HCT116 (cell line): ENCODE measurements around the gene WRAP53. TPM values are rescaled to one million over a fixed set of nuclear protein-coding genes. Genes with fewer than 3 reads are reported as not detected.

Source experiments
- ATAC-seq: fragments of 200-7000 bp; cut with Tn5 transposase; 2 replicates; pipeline ENCODE4 v1.9.1; 2020; ENCODE audit warnings: mild to moderate bottlenecking, moderate library complexity
- BruUV-seq: library from RNA; stranded (reverse); fragments of 400-500 nt; replicated peaks from 2 replicates; lab custom pipeline; 2021; lab: Mats Ljungman, UMichigan
- CTCF ChIA-PET: fragments of 300-600 bp; sonication (Branson Sonifier 250); formaldehyde crosslinking; loops from one replicate; lab custom pipeline; 2021; ENCODE audit warnings: antibody characterized with exemption; lab: Charles Lee
- POLR2A ChIA-PET: fragments of 300-600, 350-600 bp; sonication (Branson Sonifier 250); formaldehyde crosslinking; loops from one replicate; lab custom pipeline; 2021; ENCODE audit warnings: antibody characterized with exemption; lab: Charles Lee
- RAD21 ChIA-PET, 2 experiments: fragments of 300-600 bp; sonication (Branson Sonifier 250); formaldehyde crosslinking; loops; one replicate each; lab custom pipeline; 2023; ENCODE audit warnings: low total read pairs in 2 of 2; ENCODE audit not compliant: uncharacterized antibody in 2 of 2, unreplicated experiment in 2 of 2, low non-redundant PET in 1 of 2; lab: Charles Lee
- DNase-seq: peaks from one replicate; pipeline ENCODE4 v3.0.0-alpha.2; 2010; ENCODE audit warnings: low read depth, low spot score
- H2AFZ ChIP-seq: fragments of 200-600 bp; shearing (Covaris generic), sonication (generic); 2 replicates; pipeline ENCODE4 v1.6.1; 2017; ENCODE audit warnings: low read depth, mixed run types, mixed read lengths, antibody characterized with exemption, low read length; ENCODE audit not compliant: poor library complexity, severe bottlenecking
- H3K27ac ChIP-seq: 2 replicates; pipeline ENCODE4 v1.5.1; 2012; ENCODE audit warnings: low read depth, low read length
- H3K27me3 ChIP-seq: fragments of 200-600 bp; sonication (generic); 2 replicates; pipeline ENCODE4 v1.6.1; 2016; ENCODE audit warnings: mixed run types, low read length, mixed read lengths; ENCODE audit not compliant: insufficient read depth
- H3K36me3 ChIP-seq, 2 experiments: fragments of 200-500 bp in 1 of 2; fragments of 200-600 bp in 1 of 2; sonication (Bioruptor generic) in 1 of 2; sonication (generic) in 1 of 2; 2 replicates each; pipeline versions ENCODE4 v1.5.1 to v1.6.1; 2014 to 2016; ENCODE audit warnings: low read length in 2 of 2, inconsistent platforms in 1 of 2, mixed read lengths in 1 of 2, mixed run types in 1 of 2; ENCODE audit not compliant: insufficient read depth in 2 of 2, control insufficient read depth in 1 of 2
- H3K4me1 ChIP-seq, 2 experiments: fragments of 200-600 bp in 1 of 2; sonication (generic) in 1 of 2; 2 replicates each; pipeline versions ENCODE4 v1.5.1 to v1.6.1; 2012 to 2017; ENCODE audit warnings: low read length in 2 of 2, inconsistent platforms in 1 of 2, mild to moderate bottlenecking in 1 of 2, mixed read lengths in 1 of 2, mixed run types in 1 of 2, moderate library complexity in 1 of 2; ENCODE audit not compliant: insufficient read depth in 2 of 2, control insufficient read depth in 1 of 2
- H3K4me2 ChIP-seq: fragments of 200-600 bp; sonication (generic); 2 replicates; pipeline ENCODE4 v1.6.1; 2017; ENCODE audit warnings: mixed run types, low read length, mixed read lengths
- H3K4me3 ChIP-seq, 2 experiments: fragments of 200-600 bp in 1 of 2; sonication (generic) in 1 of 2; replicated peaks in 1 of 2; 2 replicates each; pipeline ENCODE4 v1.5.1; 2011 to 2016; ENCODE audit warnings: low read length in 2 of 2, control low read depth in 1 of 2, low read depth in 1 of 2, mild to moderate bottlenecking in 1 of 2, mixed read lengths in 1 of 2, mixed run types in 1 of 2
- H3K79me2 ChIP-seq: fragments of 200-600 bp; sonication (generic); 2 replicates; pipeline ENCODE4 v1.6.1; 2017; ENCODE audit warnings: mild to moderate bottlenecking, mixed run types, low read length, moderate library complexity, mixed read lengths; ENCODE audit not compliant: insufficient read depth
- H3K9ac ChIP-seq: fragments of 200-600 bp; sonication (generic); 2 replicates; pipeline ENCODE4 v1.6.1; 2016; ENCODE audit warnings: low read length, mixed read lengths
- H3K9me2 ChIP-seq: fragments of 200-600 bp; sonication (generic), shearing (Covaris generic); 2 replicates; pipeline ENCODE4 v1.6.1; 2017; ENCODE audit warnings: mixed run types, mild to moderate bottlenecking, moderate library complexity; ENCODE audit not compliant: insufficient read depth
- H3K9me3 ChIP-seq, 2 experiments: fragments of 200-500 bp in 1 of 2; fragments of 200-600 bp in 1 of 2; sonication (Bioruptor generic) in 1 of 2; sonication (generic) in 1 of 2; 2 replicates each; pipeline ENCODE4 v1.6.1; 2014 to 2017; ENCODE audit warnings: low read length in 2 of 2, mixed read lengths in 2 of 2, inconsistent platforms in 1 of 2, low read depth in 1 of 2, mild to moderate bottlenecking in 1 of 2, mixed run types in 1 of 2, moderate library complexity in 1 of 2; ENCODE audit not compliant: control insufficient read depth in 1 of 2, insufficient read depth in 1 of 2
- H4K20me1 ChIP-seq: fragments of 200-600 bp; sonication (generic), shearing (Covaris generic); 2 replicates; pipeline ENCODE4 v1.6.1; 2017; ENCODE audit warnings: mixed run types, mild to moderate bottlenecking, moderate library complexity; ENCODE audit not compliant: insufficient read depth
- CBX3 ChIP-seq: IDR thresholded peaks from 2 replicates; pipeline ENCODE4 v1.6.1; 2012; ENCODE audit warnings: low read depth
- CEBPB ChIP-seq: IDR thresholded peaks from 2 replicates; pipeline ENCODE4 v1.6.1; 2012; ENCODE audit warnings: low read depth
- CTCF ChIP-seq, 3 experiments: fragments of 200-600 bp in 1 of 3; sonication (generic) in 1 of 3; IDR thresholded peaks in 2 of 3; conservative IDR thresholded peaks in 1 of 3; 2 replicates each; pipeline ENCODE4 v1.5.1; 2012 to 2017; ENCODE audit warnings: low read depth in 2 of 3, low read length in 2 of 3, antibody characterized with exemption in 1 of 3, borderline replicate concordance in 1 of 3, control low read depth in 1 of 3, mild to moderate bottlenecking in 1 of 3, mixed read lengths in 1 of 3, mixed run types in 1 of 3, moderate library complexity in 1 of 3; ENCODE audit not compliant: insufficient read depth in 1 of 3
- FOSL1 ChIP-seq: IDR thresholded peaks from 2 replicates; pipeline ENCODE4 v1.6.1; 2012; ENCODE audit warnings: low read depth
- POLR2A ChIP-seq: IDR thresholded peaks from 2 replicates; pipeline ENCODE4 v1.7.0; 2011; ENCODE audit warnings: borderline replicate concordance; ENCODE audit not compliant: insufficient read depth, insufficient read length; ENCODE audit errors: extremely low read depth
- POLR2AphosphoS5 ChIP-seq: IDR thresholded peaks from 2 replicates; pipeline ENCODE4 v1.6.1; 2011; ENCODE audit warnings: mild to moderate bottlenecking, low read depth, low read length, moderate library complexity
- SRF ChIP-seq: IDR thresholded peaks from 2 replicates; pipeline ENCODE4 v1.6.1; 2012; ENCODE audit warnings: low read depth
- TCF7L2 ChIP-seq: IDR thresholded peaks from 2 replicates; pipeline ENCODE4 v1.7.0; 2011; ENCODE audit warnings: borderline replicate concordance, inconsistent platforms; ENCODE audit not compliant: insufficient read depth, insufficient read length; ENCODE audit errors: extremely low read depth
- ZNF274 ChIP-seq: fragments of 200-500 bp; sonication (Bioruptor generic); IDR thresholded peaks from 2 replicates; pipeline ENCODE4 v1.6.1; 2014; ENCODE audit warnings: mild to moderate bottlenecking, low read depth, low read length, inconsistent platforms
- intact Hi-C: fragments of 100-400 bp; cut with micrococcal nuclease; formaldehyde crosslinking; loops from 2 replicates; pipeline ENCODE4 v1.10.0; 2022
- total RNA-seq: library from RNA; stranded (reverse); gene quantifications from one replicate; pipeline ENCODE4 v1.2.1, GENCODE V29; 2021; ENCODE audit not compliant: unreplicated experiment
- TF ChIP-seq, protein P1 (sequence below): IDR thresholded peaks from 2 replicates; pipeline ENCODE4 v1.6.1; 2011; ENCODE audit warnings: mild to moderate bottlenecking, low read length, moderate library complexity; ENCODE audit not compliant: insufficient replicate concordance; ENCODE audit errors: extremely low read depth
- TF ChIP-seq, protein P2 (sequence below): IDR thresholded peaks from 2 replicates; pipeline ENCODE4 v1.6.1; 2012; ENCODE audit warnings: low read depth

The WRAP53 gene
- total RNA-seq, 1 experiment from 2014 or later: 28.8 TPM

- Histone ChIP-seq H3K27me3 (no peaks in the 10 kb centered on the region), H3K9ac (no peak overlapping the region), H3K4me3 (no peak overlapping the region), H3K27ac (no peak overlapping the region), H2AFZ (no peak overlapping the region), H3K36me3 (no peaks in the 10 kb centered on the region), H3K79me2 (no peaks in the 10 kb centered on the region), H3K4me1 (peaks cover 20 to 30% of the 10 kb centered on the region in 2 experiments), H3K4me2 (no peak overlapping the region), H3K9me2 (no peaks in the 10 kb centered on the region), H4K20me1 (no peaks in the 10 kb centered on the region), H3K9me3 (no peaks in the 10 kb centered on the region)
- ChIA-PET CTCF (interaction anchor here (0.9 to 4.4 kb wide), 16 partner anchors 12 to 316 kb away, joined by 3 to 39 read pairs (median 6); partner anchors contain the start of genes NAA38 and SAT2), POLR2A (interaction anchor here (1.0 to 1.3 kb wide), 2 partner anchors 38 to 57 kb away, joined by 3 to 4 read pairs; partner anchors contain the start of gene TP53), RAD21 (interaction anchor here (0.8 to 1.8 kb wide), 5 partner anchors 38 to 253 kb away, joined by 3 to 5 read pairs (median 4); partner anchors contain the start of genes KDM6B (in 1 of the 2) and NAA38 (in 1 of the 2))
- no TSS peak for BruUV-seq
- ATAC-seq: no peak
- no peak for DNase-seq
- TF ChIP-seq TCF7L2: no peak
- TF ChIP-seq, protein P1, sequence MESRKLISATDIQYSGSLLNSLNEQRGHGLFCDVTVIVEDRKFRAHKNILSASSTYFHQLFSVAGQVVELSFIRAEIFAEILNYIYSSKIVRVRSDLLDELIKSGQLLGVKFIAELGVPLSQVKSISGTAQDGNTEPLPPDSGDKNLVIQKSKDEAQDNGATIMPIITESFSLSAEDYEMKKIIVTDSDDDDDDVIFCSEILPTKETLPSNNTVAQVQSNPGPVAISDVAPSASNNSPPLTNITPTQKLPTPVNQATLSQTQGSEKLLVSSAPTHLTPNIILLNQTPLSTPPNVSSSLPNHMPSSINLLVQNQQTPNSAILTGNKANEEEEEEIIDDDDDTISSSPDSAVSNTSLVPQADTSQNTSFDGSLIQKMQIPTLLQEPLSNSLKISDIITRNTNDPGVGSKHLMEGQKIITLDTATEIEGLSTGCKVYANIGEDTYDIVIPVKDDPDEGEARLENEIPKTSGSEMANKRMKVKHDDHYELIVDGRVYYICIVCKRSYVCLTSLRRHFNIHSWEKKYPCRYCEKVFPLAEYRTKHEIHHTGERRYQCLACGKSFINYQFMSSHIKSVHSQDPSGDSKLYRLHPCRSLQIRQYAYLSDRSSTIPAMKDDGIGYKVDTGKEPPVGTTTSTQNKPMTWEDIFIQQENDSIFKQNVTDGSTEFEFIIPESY: no peak
- TF ChIP-seq POLR2AphosphoS5: no peak
- TF ChIP-seq CTCF (IDR thresholded peaks at IDR 0.05 in 2 of 3, conservative IDR thresholded peaks at IDR 0.05 in 1 of 3; ENCODE audit: borderline replicate concordance in 1 of 3, insufficient read depth in 1 of 3, low read depth in 2 of 3, low read length in 2 of 3): no peak
- TF ChIP-seq CEBPB: no peak
- no peak for TF ChIP-seq POLR2A
- no peak for TF ChIP-seq SRF
- TF ChIP-seq FOSL1: no peak
- TF ChIP-seq, protein P2, sequence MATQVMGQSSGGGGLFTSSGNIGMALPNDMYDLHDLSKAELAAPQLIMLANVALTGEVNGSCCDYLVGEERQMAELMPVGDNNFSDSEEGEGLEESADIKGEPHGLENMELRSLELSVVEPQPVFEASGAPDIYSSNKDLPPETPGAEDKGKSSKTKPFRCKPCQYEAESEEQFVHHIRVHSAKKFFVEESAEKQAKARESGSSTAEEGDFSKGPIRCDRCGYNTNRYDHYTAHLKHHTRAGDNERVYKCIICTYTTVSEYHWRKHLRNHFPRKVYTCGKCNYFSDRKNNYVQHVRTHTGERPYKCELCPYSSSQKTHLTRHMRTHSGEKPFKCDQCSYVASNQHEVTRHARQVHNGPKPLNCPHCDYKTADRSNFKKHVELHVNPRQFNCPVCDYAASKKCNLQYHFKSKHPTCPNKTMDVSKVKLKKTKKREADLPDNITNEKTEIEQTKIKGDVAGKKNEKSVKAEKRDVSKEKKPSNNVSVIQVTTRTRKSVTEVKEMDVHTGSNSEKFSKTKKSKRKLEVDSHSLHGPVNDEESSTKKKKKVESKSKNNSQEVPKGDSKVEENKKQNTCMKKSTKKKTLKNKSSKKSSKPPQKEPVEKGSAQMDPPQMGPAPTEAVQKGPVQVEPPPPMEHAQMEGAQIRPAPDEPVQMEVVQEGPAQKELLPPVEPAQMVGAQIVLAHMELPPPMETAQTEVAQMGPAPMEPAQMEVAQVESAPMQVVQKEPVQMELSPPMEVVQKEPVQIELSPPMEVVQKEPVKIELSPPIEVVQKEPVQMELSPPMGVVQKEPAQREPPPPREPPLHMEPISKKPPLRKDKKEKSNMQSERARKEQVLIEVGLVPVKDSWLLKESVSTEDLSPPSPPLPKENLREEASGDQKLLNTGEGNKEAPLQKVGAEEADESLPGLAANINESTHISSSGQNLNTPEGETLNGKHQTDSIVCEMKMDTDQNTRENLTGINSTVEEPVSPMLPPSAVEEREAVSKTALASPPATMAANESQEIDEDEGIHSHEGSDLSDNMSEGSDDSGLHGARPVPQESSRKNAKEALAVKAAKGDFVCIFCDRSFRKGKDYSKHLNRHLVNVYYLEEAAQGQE: no peak
- TF ChIP-seq ZNF274: no peak
- no peak for TF ChIP-seq CBX3
- intact Hi-C loops: loop anchor here (1.0 to 5.0 kb wide), 3 partner anchors 98 to 297 kb away; no protein-coding TSS in a partner anchor
These were observed 56.1 kb downstream of the WRAP53 start for GRCh38 chr17:7744416-7744815.
